ENCODE results near the gene RAMP2. TPM values are rescaled to one million over a fixed set of nuclear protein-coding genes. Genes with fewer than 3 reads are reported as not detected.

The RAMP2 gene
- total and polyA plus RNA-seq, 2 of the 13 experiments (the other 11 are each of a cell fraction or from before 2014, with no cell fraction given), result 1.4 to 5.2 TPM

GRCh38 chr17:42744806-42745617, 16.0 kb upstream of the RAMP2 start, which contains the start of gene EZH1 (continued):
- TF ChIP-seq PAWR (CRISPR knock-in tag; IDR thresholded peaks at IDR 0.05; ENCODE audit: borderline replicate concordance) (no peak; the same call in 1 of the 2 replicates), HMG20A (CRISPR knock-in tag; IDR thresholded peaks at IDR 0.05; ENCODE audit: borderline replicate concordance) (peak; percentile 9; the same call in 1 of the 2 replicates), MYC (CRISPR knock-in tag; IDR thresholded peaks at IDR 0.05; ENCODE audit: borderline replicate concordance) (peak; percentile 43), ZNF619 (CRISPR knock-in tag; IDR thresholded peaks at IDR 0.05) (peak; percentile 44; the same call in 1 of the 2 replicates), ZNF253 (CRISPR knock-in tag; IDR thresholded peaks at IDR 0.05; ENCODE audit: borderline replicate concordance) (peak; percentile 71; the same call in 1 of the 2 replicates), ZNF441 (CRISPR knock-in tag; IDR thresholded peaks at IDR 0.05; ENCODE audit: borderline replicate concordance) (peak; percentile 92), ZSCAN29 (CRISPR knock-in tag; conservative IDR thresholded peaks at IDR 0.05) (no peak; the same call in 1 of the 2 replicates), NFE2 (CRISPR knock-in tag; IDR thresholded peaks at IDR 0.05) (no peak), THAP9 (CRISPR knock-in tag; IDR thresholded peaks at IDR 0.05; ENCODE audit: borderline replicate concordance) (peak; percentile 62), NCOR1 (IDR thresholded peaks at IDR 0.05; ENCODE audit: borderline replicate concordance, low read length) (0 out of 2 replicates have a peak, but pooled peaks have one; percentile 18), ZBTB3 (CRISPR knock-in tag; IDR thresholded peaks at IDR 0.05; ENCODE audit: borderline replicate concordance, low read depth) (no peak), ZNF296 (CRISPR knock-in tag; conservative IDR thresholded peaks at IDR 0.05) (0 out of 2 replicates have a peak, but pooled peaks have one; percentile 61), ZNF460 (CRISPR knock-in tag; IDR thresholded peaks at IDR 0.05; ENCODE audit: borderline replicate concordance) (peak; percentile 19; the same call in 1 of the 2 replicates), KAT7 (CRISPR knock-in tag; IDR thresholded peaks at IDR 0.05; ENCODE audit: borderline replicate concordance) (peak; percentile 39; the same call in 1 of the 2 replicates), ZBTB20 (CRISPR knock-in tag; IDR thresholded peaks at IDR 0.05; ENCODE audit: borderline replicate concordance, low read depth) (no peak; the same call in 1 of the 2 replicates), MAFG (CRISPR knock-in tag; IDR thresholded peaks at IDR 0.05) (no peak), EP300 (IDR thresholded peaks at IDR 0.05; ENCODE audit: low read depth in 2 of 2, low read length in 2 of 2) (peak; percentile 3 to 45; a peak in 1 of 4 replicates), EP300 (CRISPR knock-in tag; IDR thresholded peaks at IDR 0.05; ENCODE audit: borderline replicate concordance) (no peak), TGIF2 (CRISPR knock-in tag; IDR thresholded peaks at IDR 0.05) (peak; percentile 34; the same call in 1 of the 2 replicates), PLSCR1 (CRISPR knock-in tag; IDR thresholded peaks at IDR 0.05; ENCODE audit: borderline replicate concordance) (0 out of 2 replicates have a peak, but pooled peaks have one; percentile 69), ZNF557 (CRISPR knock-in tag; IDR thresholded peaks at IDR 0.05) (0 out of 2 replicates have a peak, but pooled peaks have one; percentile 95), ELF1 (CRISPR knock-in tag; IDR thresholded peaks at IDR 0.05) (peak; percentile 7; the same call in 1 of the 2 replicates), ATF6 (CRISPR knock-in tag; conservative IDR thresholded peaks at IDR 0.05) (0 out of 2 replicates have a peak, but pooled peaks have one; percentile 18), RXRB (CRISPR knock-in tag; IDR thresholded peaks at IDR 0.05; ENCODE audit: borderline replicate concordance) (no peak; the same call in none of the 2 replicates)
